Prostate gland (tissue), 2 donors: ENCODE measurements around the gene RNF128.

ENCODE experiments used
- CTCF ChIP-seq, 4 experiments: fragments of 200-600 bp in 2 of 4; fragments of 450-650 bp in 2 of 4; sonication (generic) in 2 of 4; IDR thresholded peaks; 1 replicate in 3 of 4; 2 replicates in 1 of 4; pipeline ENCODE4 v1.5.1; 2016 to 2019; ENCODE audit warnings: antibody characterized with exemption in 4 of 4, mild to moderate bottlenecking in 2 of 4, moderate library complexity in 2 of 4
- POLR2A ChIP-seq: fragments of 450-650 bp; IDR thresholded peaks from one replicate; pipeline ENCODE4 v1.6.1; 2016; ENCODE audit warnings: antibody characterized with exemption, mild to moderate bottlenecking
- POLR2AphosphoS5 ChIP-seq: sonication (generic); formaldehyde crosslinking; IDR thresholded peaks from one replicate; pipeline ENCODE4 v1.6.1; 2017; ENCODE audit warnings: antibody characterized with exemption

GRCh38 chrX:106716004-106716403 lies 10.5 kb upstream of the RNF128 start:
- no peak for TF ChIP-seq CTCF (IDR thresholded peaks at IDR 0.05)
- no peak for TF ChIP-seq POLR2AphosphoS5
- TF ChIP-seq POLR2A = no peak
